Adrenal gland (tissue), 5 donors: ENCODE results near the gene PLEKHG4B.

Source experiments
- POLR2A ChIP-seq, 2 donors: fragments of 450-650 bp; IDR thresholded peaks; one replicate each; pipeline ENCODE4 v1.6.1; 2017; ENCODE audit warnings: antibody characterized with exemption in 2 of 2, mild to moderate bottlenecking in 2 of 2, moderate library complexity in 1 of 2
- TF ChIP-seq, protein P1 (sequence below), 6 experiments: fragments of 450-650 bp in 4 of 6; fragments of 200-600 bp in 2 of 6; sonication (generic) in 1 of 6; IDR thresholded peaks; 1 replicate in 5 of 6; 2 replicates in 1 of 6; pipeline versions ENCODE4 v1.5.1 to v1.8.0; 2016 to 2021; ENCODE audit warnings: antibody characterized with exemption in 6 of 6, mild to moderate bottlenecking in 2 of 6, moderate library complexity in 1 of 6
- donor health status: DM: no; HTN: no; CAD: no.

DNA sequence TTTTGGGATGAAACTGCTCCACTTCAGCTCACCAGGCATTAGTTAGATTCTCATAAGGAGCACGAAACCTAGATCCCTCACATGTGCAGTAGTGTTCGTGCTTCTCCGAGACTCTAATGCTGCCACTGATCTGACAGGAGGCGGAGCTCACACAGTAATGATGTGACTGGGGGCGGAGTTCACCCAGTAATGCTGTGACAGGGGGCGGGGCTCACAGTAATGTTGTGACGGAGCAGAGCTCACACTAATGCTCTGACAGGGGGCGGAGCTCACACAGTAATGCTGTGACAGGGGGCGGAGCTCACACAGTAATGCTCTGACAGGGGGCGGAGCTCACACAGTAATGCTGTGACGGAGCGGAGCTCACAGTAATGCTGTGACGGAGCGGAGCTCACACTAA is 72.3 kb downstream of the PLEKHG4B start:
- no peak for TF ChIP-seq POLR2A (IDR thresholded peaks at IDR 0.05)
- TF ChIP-seq, protein P1, sequence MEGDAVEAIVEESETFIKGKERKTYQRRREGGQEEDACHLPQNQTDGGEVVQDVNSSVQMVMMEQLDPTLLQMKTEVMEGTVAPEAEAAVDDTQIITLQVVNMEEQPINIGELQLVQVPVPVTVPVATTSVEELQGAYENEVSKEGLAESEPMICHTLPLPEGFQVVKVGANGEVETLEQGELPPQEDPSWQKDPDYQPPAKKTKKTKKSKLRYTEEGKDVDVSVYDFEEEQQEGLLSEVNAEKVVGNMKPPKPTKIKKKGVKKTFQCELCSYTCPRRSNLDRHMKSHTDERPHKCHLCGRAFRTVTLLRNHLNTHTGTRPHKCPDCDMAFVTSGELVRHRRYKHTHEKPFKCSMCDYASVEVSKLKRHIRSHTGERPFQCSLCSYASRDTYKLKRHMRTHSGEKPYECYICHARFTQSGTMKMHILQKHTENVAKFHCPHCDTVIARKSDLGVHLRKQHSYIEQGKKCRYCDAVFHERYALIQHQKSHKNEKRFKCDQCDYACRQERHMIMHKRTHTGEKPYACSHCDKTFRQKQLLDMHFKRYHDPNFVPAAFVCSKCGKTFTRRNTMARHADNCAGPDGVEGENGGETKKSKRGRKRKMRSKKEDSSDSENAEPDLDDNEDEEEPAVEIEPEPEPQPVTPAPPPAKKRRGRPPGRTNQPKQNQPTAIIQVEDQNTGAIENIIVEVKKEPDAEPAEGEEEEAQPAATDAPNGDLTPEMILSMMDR (IDR thresholded peaks at IDR 0.05): no peak
